GM12878 (cell line): ENCODE results near the gene RENBP. TPM values are rescaled to one million over a fixed set of nuclear protein-coding genes. Genes with fewer than 3 reads are reported as not detected.
A peak's percentile ranks its signal among the peaks of the same experiment; 100 is the strongest.

Source experiments
- ATAC-seq: fragments of 200-7000 bp; cut with Tn5 transposase; 3 replicates; pipeline ENCODE4 v1.9.1; 2020; ENCODE audit warnings: mild to moderate bottlenecking, moderate library complexity
- BruUV-seq: library from RNA; stranded (reverse); fragments of 400-500 nt; replicated peaks from 2 replicates; lab custom pipeline; 2021; lab: Mats Ljungman, UMichigan
- CTCF ChIA-PET: fragments of 300-600 bp; sonication (Branson Sonifier 250); formaldehyde crosslinking; extraction: SDS; loops from one replicate; lab custom pipeline; 2021; ENCODE audit warnings: inconsistent platforms; lab: Yijun Ruan, JAX
- POLR2A ChIA-PET: fragments of 350-600 bp; formaldehyde crosslinking; extraction: SDS; loops from one replicate; lab custom pipeline; 2021; ENCODE audit warnings: inconsistent platforms; lab: Charles Lee
- RAD21 ChIA-PET: fragments of 300-600 bp; sonication (Branson Sonifier 250); formaldehyde crosslinking; loops from one replicate; lab custom pipeline; 2023; ENCODE audit warnings: antibody characterized with exemption; ENCODE audit not compliant: unreplicated experiment; lab: Charles Lee
- SMC1A ChIA-PET: fragments of 300-600 bp; sonication (Branson Sonifier 250); formaldehyde crosslinking; loops from one replicate; lab custom pipeline; 2023; ENCODE audit not compliant: unreplicated experiment, uncharacterized antibody; lab: Charles Lee
- DNase-seq: peaks from one replicate; pipeline ENCODE4 v3.0.0-alpha.2; 2011; ENCODE audit warnings: low read depth, low spot score
- FAIRE-seq: peaks from 3 replicates; lab custom pipeline; 2011; peaks lifted over from hg19 to GRCh38; lab: Jason Lieb, UNC
- H2AFZ ChIP-seq: 2 replicates; pipeline ENCODE4 v1.6.0; 2011; ENCODE audit warnings: low read depth, low read length, control low read depth; ENCODE audit not compliant: control insufficient read depth
- H3K27ac ChIP-seq: 2 replicates; pipeline ENCODE4 v1.5.1; 2011; ENCODE audit warnings: control low read depth; ENCODE audit not compliant: control insufficient read depth, insufficient read depth
- H3K27me3 ChIP-seq, 2 experiments: replicated peaks in 1 of 2; 2 replicates each; pipeline versions ENCODE4 v1.6.0 to v1.6.1; 2011; ENCODE audit warnings: low read length in 1 of 2; ENCODE audit not compliant: control insufficient read depth in 2 of 2, insufficient read depth in 2 of 2
- H3K36me3 ChIP-seq, 2 experiments: 2 replicates each; pipeline ENCODE4 v1.5.1; 2011; ENCODE audit warnings: low read length in 1 of 2; ENCODE audit not compliant: control insufficient read depth in 2 of 2, insufficient read depth in 2 of 2
- H3K4me1 ChIP-seq: 2 replicates; pipeline ENCODE4 v1.6.1; 2011; ENCODE audit warnings: mild to moderate bottlenecking, low read length, moderate library complexity, mixed read lengths; ENCODE audit not compliant: control insufficient read depth, insufficient read depth
- H3K4me2 ChIP-seq: 2 replicates; pipeline ENCODE4 v1.6.0; 2011; ENCODE audit warnings: control low read depth; ENCODE audit not compliant: control insufficient read depth, insufficient read depth
- H3K4me3 ChIP-seq: fragments of 200-600 bp; sonication (generic); 2 replicates; pipeline ENCODE4 v1.5.1; 2016
- H3K79me2 ChIP-seq: 2 replicates; pipeline ENCODE4 v1.6.0; 2011; ENCODE audit warnings: low read length; ENCODE audit not compliant: control insufficient read depth, insufficient read depth
- H3K9ac ChIP-seq: 2 replicates; pipeline ENCODE4 v1.8.0; 2011; ENCODE audit warnings: low read length, control low read depth, mixed read lengths; ENCODE audit not compliant: control insufficient read depth, insufficient read depth
- H3K9me3 ChIP-seq: replicated peaks from 3 replicates; pipeline ENCODE4 v1.5.1; 2011; ENCODE audit warnings: mild to moderate bottlenecking, low read length; ENCODE audit not compliant: control insufficient read depth, insufficient read depth
- H4K20me1 ChIP-seq: 2 replicates; pipeline ENCODE4 v1.6.0; 2011; ENCODE audit not compliant: control insufficient read depth, insufficient read depth
- BRCA1 ChIP-seq: IDR thresholded peaks from 2 replicates; pipeline ENCODE4 v1.6.1; 2011; ENCODE audit warnings: low read depth, low read length, improper control_type of control experiment
- CREB1 ChIP-seq: IDR thresholded peaks from 2 replicates; pipeline ENCODE4 v1.6.1; 2012; ENCODE audit warnings: low read depth, mild to moderate bottlenecking, inconsistent platforms
- EGR1 ChIP-seq, 2 experiments: IDR thresholded peaks; 1 replicate in 1 of 2; 2 replicates in 1 of 2; pipeline ENCODE4 v1.6.1; 2011 to 2012; ENCODE audit warnings: low read depth in 2 of 2, low read length in 2 of 2, borderline replicate concordance in 1 of 2, mild to moderate bottlenecking in 1 of 2, moderate library complexity in 1 of 2
- IRF4 ChIP-seq: IDR thresholded peaks from 2 replicates; pipeline ENCODE4 v1.6.1; 2011; ENCODE audit warnings: low read depth, low read length
- MEF2A ChIP-seq: IDR thresholded peaks from 2 replicates; pipeline ENCODE4 v1.6.1; 2011; ENCODE audit warnings: low read depth, mild to moderate bottlenecking, low read length, moderate library complexity; ENCODE audit not compliant: insufficient read depth
- NBN ChIP-seq: fragments of 450-650 bp; IDR thresholded peaks from 2 replicates; pipeline ENCODE4 v1.6.1; 2016
- POLR2A ChIP-seq: IDR thresholded peaks from 2 replicates; pipeline ENCODE4 v1.6.1; 2011; ENCODE audit warnings: low read depth, mild to moderate bottlenecking, low read length
- SIN3A ChIP-seq: IDR thresholded peaks from 2 replicates; pipeline ENCODE4 v1.6.1; 2012; ENCODE audit warnings: low read depth, low read length, improper control_type of control experiment
- SMAD1 ChIP-seq: fragments of 450-650 bp; IDR thresholded peaks from 2 replicates; pipeline ENCODE4 v1.6.1; 2018; ENCODE audit warnings: mild to moderate bottlenecking, low read depth; ENCODE audit not compliant: partially characterized antibody
- STAT3 ChIP-seq: IDR thresholded peaks from 2 replicates; pipeline ENCODE4 v1.6.1; 2011; ENCODE audit warnings: low read depth, low read length, improper control_type of control experiment
- TARDBP ChIP-seq: IDR thresholded peaks from 2 replicates; pipeline ENCODE4 v1.6.1; 2016; ENCODE audit warnings: borderline replicate concordance
- USF1 ChIP-seq: IDR thresholded peaks from 2 replicates; pipeline ENCODE4 v1.6.1; 2011; ENCODE audit warnings: borderline replicate concordance, low read depth, mild to moderate bottlenecking, moderate library complexity, mixed read lengths, low read length; ENCODE audit not compliant: insufficient read depth; ENCODE audit errors: extremely low read length
- ZSCAN29 ChIP-seq: fragments of 450-650 bp; IDR thresholded peaks from 2 replicates; pipeline ENCODE4 v1.6.1; 2017; ENCODE audit warnings: mild to moderate bottlenecking, moderate library complexity
- ZZZ3 ChIP-seq: IDR thresholded peaks from 2 replicates; pipeline ENCODE4 v1.6.1; 2011; ENCODE audit warnings: low read depth; ENCODE audit not compliant: control insufficient read depth, insufficient read length
- WGBS: methylation state at CpG from one replicate; pipeline ENCODE4 v1.1.6; 2016; ENCODE audit warnings: low lambda C conversion rate; ENCODE audit not compliant: insufficient replicate concordance, insufficient coverage; ENCODE audit errors: missing lambda C conversion rate; 5-methylcytosine and 5-hydroxymethylcytosine counted together
- in situ Hi-C: fragments of 300-500 bp; cut with MboI; formaldehyde crosslinking; loops from 9 replicates; pipeline ENCODE4 v1.14.3; 2018; ENCODE audit warnings: mixed read lengths
- intact Hi-C: fragments of 100-400 bp; cut with micrococcal nuclease; formaldehyde crosslinking; loops from one replicate; pipeline ENCODE4 v1.14.2; 2022; ENCODE audit not compliant: unreplicated experiment
- polyA plus RNA-seq, 11 experiments: library from polyadenylated mRNA; depleted of rRNA in 4 of 11; unstranded in 6 of 11; stranded (reverse) in 5 of 11; fragments of >200 nt; fragmentation: Nextera tagmentation in 4 of 11; fragmentation: Illumina TruSeq in 1 of 11; extraction: Ambion mirVana in 4 of 11; extraction: Trizol in 1 of 11; gene quantifications; 1 replicate in 1 of 11; 2 replicates in 10 of 11; pipeline versions ENCODE4 v1.2.1 to v1.2.3, GENCODE V29; 2011 to 2016; ENCODE audit warnings: inconsistent platforms in 2 of 11, missing spikeins in 2 of 11, low read depth in 1 of 11
- total RNA-seq, 4 experiments: library from RNA; depleted of rRNA in 3 of 4; stranded (reverse); fragments of >200 nt in 3 of 4; fragmentation: Illumina TruSeq in 1 of 4; extraction: Trizol in 1 of 4; gene quantifications; 2 replicates each; pipeline versions ENCODE4 v1.2.1 to v1.2.3, GENCODE V29; 2013 to 2021
- TF ChIP-seq, protein P1 (sequence below): IDR thresholded peaks from 2 replicates; pipeline ENCODE4 v1.6.1; 2012; ENCODE audit warnings: low read depth, low read length, improper control_type of control experiment

Gene RENBP
- total and polyA plus RNA-seq, 10 of the 15 experiments (the other 5 are each of a cell fraction or from before 2014, with no cell fraction given): 0.36 to 4.9 (median 1.8) TPM; not detected in 3

DNA sequence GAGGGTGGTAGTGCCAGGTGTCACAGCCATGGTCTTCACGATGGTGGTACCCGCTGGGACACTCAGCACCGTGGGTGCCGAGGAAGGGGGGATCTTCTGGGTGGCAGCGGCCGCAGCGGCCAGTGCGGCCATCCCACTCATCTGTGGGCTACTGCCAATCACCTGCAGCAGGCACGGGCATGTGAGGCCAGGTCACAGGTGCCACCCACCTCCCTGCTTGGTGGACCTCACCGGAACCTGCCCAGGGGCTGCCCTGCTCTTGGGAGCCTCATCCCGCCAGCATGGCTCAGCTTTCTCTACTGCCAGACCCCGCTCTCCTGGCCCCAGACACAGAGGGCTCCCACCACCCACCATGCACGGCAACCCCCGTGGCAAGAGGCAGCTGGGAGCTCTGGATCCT lies 14.2 kb upstream of the RENBP start:
- ChIA-PET SMC1A (no interaction called here), POLR2A (no interaction called here), CTCF (no interaction called here), RAD21 (no interaction called here)
- H3K36me3 ChIP-seq: peaks cover 14 to 81% of the 10 kb centered on the region in 2 experiments
- H3K4me1 ChIP-seq: no peaks in the 10 kb centered on the region
- no TSS peak for BruUV-seq
- H3K79me2 ChIP-seq: no peaks in the 10 kb centered on the region
- FAIRE-seq (no peak), ATAC-seq (no peak), DNase-seq (no peak)
- intact Hi-C loops: no loop called here
- 98% methylated on average over 14 of the region's 14 CpGs for WGBS
- H3K4me2 ChIP-seq: no peak overlapping the region
- H2AFZ ChIP-seq: no peak overlapping the region
- H4K20me1 ChIP-seq: no peaks in the 10 kb centered on the region
- H3K4me3 ChIP-seq: no peak overlapping the region
- TF ChIP-seq IRF4 (no peak), BRCA1 (no peak), CREB1 (no peak), SMAD1 (no peak), ZZZ3 (no peak), POLR2A (0 out of 2 replicates have a peak, but pooled peaks have one; percentile 4), USF1 (no peak)
- no peak overlapping the region for H3K27ac ChIP-seq
- in situ Hi-C loops: no loop called here
- H3K9me3 ChIP-seq: no peaks in the 10 kb centered on the region
- H3K9ac ChIP-seq: no peak overlapping the region
- H3K27me3 ChIP-seq: no peaks in the 10 kb centered on the region

- DNase-seq (no peak), ATAC-seq (no peak), FAIRE-seq (no peak)
- WGBS: 94% methylated on average over 17 of the region's 17 CpGs
- TF ChIP-seq, protein P1, sequence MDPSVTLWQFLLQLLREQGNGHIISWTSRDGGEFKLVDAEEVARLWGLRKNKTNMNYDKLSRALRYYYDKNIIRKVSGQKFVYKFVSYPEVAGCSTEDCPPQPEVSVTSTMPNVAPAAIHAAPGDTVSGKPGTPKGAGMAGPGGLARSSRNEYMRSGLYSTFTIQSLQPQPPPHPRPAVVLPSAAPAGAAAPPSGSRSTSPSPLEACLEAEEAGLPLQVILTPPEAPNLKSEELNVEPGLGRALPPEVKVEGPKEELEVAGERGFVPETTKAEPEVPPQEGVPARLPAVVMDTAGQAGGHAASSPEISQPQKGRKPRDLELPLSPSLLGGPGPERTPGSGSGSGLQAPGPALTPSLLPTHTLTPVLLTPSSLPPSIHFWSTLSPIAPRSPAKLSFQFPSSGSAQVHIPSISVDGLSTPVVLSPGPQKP: no peak
- TF ChIP-seq EGR1 (IDR thresholded peaks at IDR 0.05; ENCODE audit: borderline replicate concordance in 1 of 2, low read depth in 2 of 2, low read length in 2 of 2) (no peak), NBN (no peak), TARDBP (no peak), SIN3A (no peak), STAT3 (no peak), ZSCAN29 (no peak), MEF2A (no peak)
- no peaks in the 10 kb centered on the region for H3K4me1 ChIP-seq
- POLR2A ChIA-PET: no interaction called here
- no peaks in the 10 kb centered on the region for H3K27me3 ChIP-seq
- RAD21 ChIA-PET: no interaction called here
- no peak overlapping the region for H3K4me2 ChIP-seq
- no peak overlapping the region for H3K9ac ChIP-seq
- no peaks in the 10 kb centered on the region for H3K9me3 ChIP-seq
- in situ Hi-C loops: no loop called here
- SMC1A ChIA-PET: no interaction called here
- no peaks in the 10 kb centered on the region; the same call in 1 of the 2 replicates for H3K79me2 ChIP-seq
- BruUV-seq: no TSS peak
- no peaks in the 10 kb centered on the region for H4K20me1 ChIP-seq
- CTCF ChIA-PET: no interaction called here
- H2AFZ ChIP-seq: no peak overlapping the region
- intact Hi-C loops: no loop called here
- no peak overlapping the region for H3K27ac ChIP-seq
- H3K36me3 ChIP-seq: peaks cover 17 to 78% of the 10 kb centered on the region in 2 experiments
- H3K4me3 ChIP-seq: no peak overlapping the region
Measured at GRCh38 chrX:153957224-153957623, 12.8 kb upstream of the RENBP start.
